HFFc6 (cell line): ENCODE data around the gene ST7. TPM values are rescaled to one million over a fixed set of nuclear protein-coding genes. Genes with fewer than 3 reads are reported as not detected.

ENCODE experiments used
- DNase-seq: peaks from one replicate; pipeline ENCODE4 v3.0.0-alpha.2; 2018
- H3K27ac Mint-ChIP-seq: 2 replicates; pipeline ENCODE4 v1.8.0; 2020; ENCODE audit warnings: mild to moderate bottlenecking, mixed read lengths
- H3K27me3 Mint-ChIP-seq: 2 replicates; pipeline ENCODE4 v1.8.0; 2021; ENCODE audit warnings: mild to moderate bottlenecking, moderate library complexity, mixed read lengths; ENCODE audit not compliant: insufficient read depth
- H3K36me3 Mint-ChIP-seq: 2 replicates; pipeline ENCODE4 v1.8.0; 2021; ENCODE audit warnings: low read depth, mixed read lengths
- H3K4me1 Mint-ChIP-seq: 2 replicates; pipeline ENCODE4 v1.8.0; 2020; ENCODE audit warnings: low read depth, mixed read lengths
- H3K4me3 Mint-ChIP-seq: 2 replicates; pipeline ENCODE4 v1.8.0; 2020; ENCODE audit warnings: mild to moderate bottlenecking, moderate library complexity, mixed read lengths
- H3K9me3 Mint-ChIP-seq: 2 replicates; pipeline ENCODE4 v1.8.0; 2020; ENCODE audit warnings: mild to moderate bottlenecking, mixed read lengths
- total RNA-seq, 6 experiments: library from RNA; stranded (reverse); fragmentation: NEBNext Ultra II Directional; extraction: Animal tissue kit (Norgen Biotek cat#: 25700); gene quantifications; 2 replicates in 1 of 6; 3 replicates in 5 of 6; pipeline ENCODE4 v1.2.3, GENCODE V29; 2021
- TF ChIP-seq, protein P1 (sequence below): fragments of 200-600 bp; sonication (generic); IDR thresholded peaks from 2 replicates; pipeline ENCODE4 v1.5.0; 2021; ENCODE audit warnings: antibody characterized with exemption, mild to moderate bottlenecking

ST7 gene
- total RNA-seq, 6 experiments from 2014 or later, result 13.5 to 18.8 (median 16.8) TPM

- TF ChIP-seq, protein P1, sequence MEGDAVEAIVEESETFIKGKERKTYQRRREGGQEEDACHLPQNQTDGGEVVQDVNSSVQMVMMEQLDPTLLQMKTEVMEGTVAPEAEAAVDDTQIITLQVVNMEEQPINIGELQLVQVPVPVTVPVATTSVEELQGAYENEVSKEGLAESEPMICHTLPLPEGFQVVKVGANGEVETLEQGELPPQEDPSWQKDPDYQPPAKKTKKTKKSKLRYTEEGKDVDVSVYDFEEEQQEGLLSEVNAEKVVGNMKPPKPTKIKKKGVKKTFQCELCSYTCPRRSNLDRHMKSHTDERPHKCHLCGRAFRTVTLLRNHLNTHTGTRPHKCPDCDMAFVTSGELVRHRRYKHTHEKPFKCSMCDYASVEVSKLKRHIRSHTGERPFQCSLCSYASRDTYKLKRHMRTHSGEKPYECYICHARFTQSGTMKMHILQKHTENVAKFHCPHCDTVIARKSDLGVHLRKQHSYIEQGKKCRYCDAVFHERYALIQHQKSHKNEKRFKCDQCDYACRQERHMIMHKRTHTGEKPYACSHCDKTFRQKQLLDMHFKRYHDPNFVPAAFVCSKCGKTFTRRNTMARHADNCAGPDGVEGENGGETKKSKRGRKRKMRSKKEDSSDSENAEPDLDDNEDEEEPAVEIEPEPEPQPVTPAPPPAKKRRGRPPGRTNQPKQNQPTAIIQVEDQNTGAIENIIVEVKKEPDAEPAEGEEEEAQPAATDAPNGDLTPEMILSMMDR, result no peak
- H3K27me3 Mint-ChIP-seq, result no peaks in the 10 kb centered on the region
- no peak overlapping the region for H3K27ac Mint-ChIP-seq
- peaks cover 90% of the 10 kb centered on the region for H3K4me1 Mint-ChIP-seq
- no peak for DNase-seq
- H3K9me3 Mint-ChIP-seq, result no peaks in the 10 kb centered on the region
- no peak overlapping the region for H3K4me3 Mint-ChIP-seq
- peaks cover 9% of the 10 kb centered on the region for H3K36me3 Mint-ChIP-seq
Observed at GRCh38 chr7:117129521-117129955, 176.2 kb downstream of the ST7 start.

DNA sequence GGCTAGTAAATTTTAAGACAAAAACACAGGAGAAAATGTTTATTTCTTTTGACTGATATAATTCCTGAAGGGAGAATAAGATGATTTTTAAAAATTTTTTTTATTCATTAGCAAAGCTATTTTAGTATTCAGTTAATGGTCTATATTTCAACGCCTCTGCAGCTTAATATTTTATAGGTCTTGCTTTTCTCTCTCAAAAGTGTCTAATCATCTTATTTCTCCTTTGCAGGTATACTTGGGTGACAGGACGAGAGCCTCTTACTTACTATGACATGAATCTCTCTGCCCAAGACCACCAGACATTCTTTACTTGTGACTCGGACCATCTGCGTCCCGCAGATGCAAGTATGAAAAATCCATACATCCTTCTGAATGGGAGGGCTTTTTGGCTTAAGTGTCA is 177.0 kb downstream of the ST7 start:
- DNase-seq, result no peak
- Mint-ChIP-seq H3K27me3 (no peaks in the 10 kb centered on the region), H3K4me1 (peaks cover 90% of the 10 kb centered on the region), H3K4me3 (no peak overlapping the region), H3K9me3 (no peaks in the 10 kb centered on the region), H3K27ac (0 out of 2 replicates have a peak overlapping the region, but pooled peaks have one; percentile 16), H3K36me3 (peaks cover 16% of the 10 kb centered on the region)
- TF ChIP-seq, protein P1, result no peak

GRCh38 chr7:117132321-117133120 is 179.2 kb downstream of the ST7 start:
- TF ChIP-seq, protein P1, result no peak
- peak overlapping the region; percentile 80 for H3K4me3 Mint-ChIP-seq
- H3K27me3 Mint-ChIP-seq, result no peaks in the 10 kb centered on the region
- H3K9me3 Mint-ChIP-seq, result no peaks in the 10 kb centered on the region
- peaks cover 78% of the 10 kb centered on the region for H3K4me1 Mint-ChIP-seq
- peaks cover 17% of the 10 kb centered on the region for H3K36me3 Mint-ChIP-seq
- H3K27ac Mint-ChIP-seq, result peak overlapping the region; percentile 98
- DNase-seq, result peak; percentile 98

DNA sequence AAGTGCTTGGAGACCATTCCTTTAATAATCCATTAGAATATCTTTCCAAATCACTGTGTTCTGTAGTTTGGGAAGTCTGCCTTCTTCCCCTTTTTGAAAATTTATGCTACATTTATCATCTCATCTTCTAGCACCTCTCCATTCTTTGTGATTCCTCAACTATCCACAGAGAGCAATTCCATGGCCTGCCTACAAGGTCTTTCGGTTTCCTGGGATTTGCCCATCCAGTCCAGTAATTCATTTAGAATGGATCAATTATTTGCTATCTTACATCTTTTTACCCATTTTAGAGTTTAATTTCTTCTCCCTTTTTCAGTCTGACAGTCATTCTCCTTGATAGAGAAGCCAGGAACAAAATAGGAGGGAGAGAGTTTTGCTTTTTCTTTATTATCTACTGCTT is 179.8 kb downstream of the ST7 start:
- H3K36me3 Mint-ChIP-seq, result peaks cover 18% of the 10 kb centered on the region
- H3K4me3 Mint-ChIP-seq, result peak overlapping the region; percentile 80
- H3K4me1 Mint-ChIP-seq, result peaks cover 78% of the 10 kb centered on the region
- peak overlapping the region; percentile 98 for H3K27ac Mint-ChIP-seq
- TF ChIP-seq, protein P1, result no peak
- DNase-seq, result no peak
- H3K27me3 Mint-ChIP-seq, result no peaks in the 10 kb centered on the region; the same call in 1 of the 2 replicates
- H3K9me3 Mint-ChIP-seq, result no peaks in the 10 kb centered on the region

GRCh38 chr7:117134411-117134810 is 181.1 kb downstream of the ST7 start:
- H3K4me1 Mint-ChIP-seq, result peaks cover 70% of the 10 kb centered on the region
- H3K4me3 Mint-ChIP-seq, result peak overlapping the region; percentile 1; the same call in 1 of the 2 replicates
- H3K27ac Mint-ChIP-seq, result peak overlapping the region; percentile 98
- DNase-seq, result no peak
- H3K9me3 Mint-ChIP-seq, result no peaks in the 10 kb centered on the region
- TF ChIP-seq, protein P1, result no peak
- H3K36me3 Mint-ChIP-seq, result peaks cover 27% of the 10 kb centered on the region
- H3K27me3 Mint-ChIP-seq, result no peaks in the 10 kb centered on the region; the same call in 1 of the 2 replicates
